K562 (cell line): ENCODE results near the gene AKAP6. TPM values are rescaled to one million over a fixed set of nuclear protein-coding genes. Genes with fewer than 3 reads are reported as not detected.

Source experiments
- CHD7 ChIP-seq: fragments of 200-600 bp; sonication (generic); IDR thresholded peaks from one replicate; pipeline ENCODE4 v1.6.1; 2012; ENCODE audit warnings: mild to moderate bottlenecking, low read depth, low read length, inconsistent platforms
- FOXK2 ChIP-seq, 2 experiments: fragments of 450-650 bp; IDR thresholded peaks in 1 of 2; conservative IDR thresholded peaks in 1 of 2; 2 replicates each; pipeline ENCODE4 v1.6.1; 2016; ENCODE audit warnings: low read depth in 2 of 2, mild to moderate bottlenecking in 1 of 2
- ZNF592 ChIP-seq: fragments of 450-650 bp; IDR thresholded peaks from 2 replicates; pipeline ENCODE4 v1.6.1; 2017; ENCODE audit warnings: antibody characterized with exemption, mild to moderate bottlenecking
- ZNF609 ChIP-seq: sonication (generic); formaldehyde crosslinking; IDR thresholded peaks from 2 replicates; pipeline ENCODE4 v1.8.1; 2023; ENCODE audit warnings: missing genetic modification reagents, mild to moderate bottlenecking, borderline replicate concordance
- ZNF76 ChIP-seq: fragments of 250-450 bp; sonication (Bioruptor Pico); IDR thresholded peaks from 2 replicates; pipeline ENCODE4 v1.4.0; 2020; ENCODE audit warnings: mild to moderate bottlenecking, moderate library complexity, borderline replicate concordance
- polyA plus RNA-seq, 8 experiments: library from polyadenylated mRNA; depleted of rRNA in 4 of 8; stranded (reverse) in 5 of 8; unstranded in 3 of 8; fragments of >200 nt; fragmentation: Nextera tagmentation in 2 of 8; fragmentation: Illumina TruSeq in 1 of 8; extraction: Ambion mirVana in 2 of 8; extraction: Trizol in 1 of 8; gene quantifications; 2 replicates each; pipeline versions ENCODE4 v1.2.1 to v1.2.3, GENCODE V29; 2011 to 2014; ENCODE audit warnings: inconsistent platforms in 1 of 8, missing spikeins in 1 of 8
- total RNA-seq, 7 experiments: library from RNA; depleted of rRNA in 6 of 7; stranded (reverse); fragments of >200 nt in 6 of 7; fragmentation: Illumina TruSeq in 2 of 7; extraction: Trizol in 2 of 7; gene quantifications; 2 replicates each; pipeline versions ENCODE4 v1.2.1 to v1.2.3, GENCODE V29; 2011 to 2021; ENCODE audit warnings: low replicate concordance in 1 of 7

Gene AKAP6
- total and polyA plus RNA-seq, 9 of the 15 experiments (the other 6 are each of a cell fraction or from before 2014, with no cell fraction given) = 0.03 to 1.7 (median 0.48) TPM

- TF ChIP-seq ZNF592 (no peak), FOXK2 (conservative IDR thresholded peaks at IDR 0.05 in 1 of 2, IDR thresholded peaks at IDR 0.05 in 1 of 2; ENCODE audit: low read depth in 2 of 2) (no peak), ZNF609 (CRISPR knock-in tag) (no peak), ZNF76 (CRISPR knock-in tag) (no peak), CHD7 (no peak)
Observed at GRCh38 chr14:32474478-32475195, 145.5 kb downstream of the AKAP6 start (continued).
